Testis (tissue), 3 donors: ENCODE data around the gene RBBP8. TPM values are rescaled to one million over a fixed set of nuclear protein-coding genes. Genes with fewer than 3 reads are reported as not detected.

Experiments
- DNase-seq: peaks from one replicate; pipeline ENCODE4 v3.0.0-alpha.2; 2019
- H3K27ac ChIP-seq, 2 donors: fragments of 200-600 bp; sonication (generic); one replicate each; pipeline ENCODE4 v1.5.1; 2019
- H3K27me3 ChIP-seq: fragments of 200-600 bp; sonication (generic); one replicate; pipeline ENCODE4 v1.5.1; 2019
- H3K36me3 ChIP-seq: fragments of 200-600 bp; sonication (generic); one replicate; pipeline ENCODE4 v1.5.1; 2017; ENCODE audit warnings: low read depth; ENCODE audit errors: missing control alignments
- H3K4me1 ChIP-seq: fragments of 200-600 bp; sonication (generic); one replicate; pipeline ENCODE4 v1.5.1; 2019
- H3K4me3 ChIP-seq, 2 donors: fragments of 200-600 bp; sonication (generic); one replicate each; pipeline ENCODE4 v1.5.1; 2017 to 2019
- H3K9me3 ChIP-seq: fragments of 200-600 bp; sonication (generic); one replicate; pipeline ENCODE4 v1.5.1; 2017
- CTCF ChIP-seq, 3 experiments: fragments of 450-650 bp in 2 of 3; fragments of 200-600 bp in 1 of 3; sonication (generic) in 1 of 3; IDR thresholded peaks; one replicate each; pipeline ENCODE4 v1.5.1; 2016 to 2019; ENCODE audit warnings: antibody characterized with exemption in 3 of 3, mild to moderate bottlenecking in 2 of 3, moderate library complexity in 1 of 3
- POLR2A ChIP-seq: fragments of 450-650 bp; IDR thresholded peaks from one replicate; pipeline ENCODE4 v1.6.1; 2017; ENCODE audit warnings: antibody characterized with exemption, mild to moderate bottlenecking, moderate library complexity
- WGBS, 2 donors: methylation state at CpG; one replicate each; pipeline ENCODE4 v1.1.5; 2018; 5-methylcytosine and 5-hydroxymethylcytosine counted together
- intact Hi-C: fragments of 100-400 bp; cut with DNase I; formaldehyde crosslinking; loops from one replicate; pipeline ENCODE4 v1.15.1; 2023; ENCODE audit warnings: low total_unique reads
- polyA plus RNA-seq: library from polyadenylated mRNA; stranded (reverse); fragments of 350-450 nt; fragmentation: Illumina TruSeq; extraction: RNeasy Lipid Tissue Mini Kit (QIAGEN cat#74804); gene quantifications from one replicate; pipeline ENCODE4 v1.2.3, GENCODE V29; 2014; ENCODE audit warnings: low read depth, low replicate concordance; ENCODE audit not compliant: insufficient read depth
- total RNA-seq, 2 donors: library from RNA; depleted of rRNA; stranded (reverse); fragments of >200 nt; gene quantifications; one replicate each; pipeline ENCODE4 v1.2.3, GENCODE V29; 2016

The RBBP8 gene
- total and polyA plus RNA-seq, 3 donors from 2014 or later, result 24.7 to 76.4 (median 45.7) TPM

GRCh38 chr18:23069481-23069880, 136.4 kb downstream of the RBBP8 start:
- no peaks in the 10 kb centered on the region for H3K27me3 ChIP-seq
- no peak for DNase-seq
- no peak overlapping the region for H3K4me3 ChIP-seq
- H3K36me3 ChIP-seq, result no peaks in the 10 kb centered on the region
- H3K4me1 ChIP-seq, result no peaks in the 10 kb centered on the region
- 82 to 86% methylated on average over 10 of the region's 10 CpGs for WGBS, 2 donors
- no peaks in the 10 kb centered on the region for H3K9me3 ChIP-seq
- TF ChIP-seq POLR2A, result no peak
- no peak for TF ChIP-seq CTCF (IDR thresholded peaks at IDR 0.05)
- intact Hi-C loops, result no loop called here
- no peak overlapping the region for H3K27ac ChIP-seq

GRCh38 chr18:23069898-23070297, 136.8 kb downstream of the RBBP8 start:
- Histone ChIP-seq H3K9me3 (no peaks in the 10 kb centered on the region), H3K4me3 (no peak overlapping the region), H3K27me3 (no peaks in the 10 kb centered on the region), H3K4me1 (no peaks in the 10 kb centered on the region), H3K36me3 (no peaks in the 10 kb centered on the region), H3K27ac (no peak overlapping the region)
- intact Hi-C loops, result no loop called here
- no peak for DNase-seq
- 86 to 89% methylated on average over 1 of the region's 1 CpG for WGBS, 2 donors
- TF ChIP-seq CTCF (IDR thresholded peaks at IDR 0.05) (no peak), POLR2A (no peak)

- no peaks in the 10 kb centered on the region for H3K36me3 ChIP-seq
- H3K27me3 ChIP-seq, result no peaks in the 10 kb centered on the region
- 74 to 82% methylated on average over 5 of the region's 5 CpGs for WGBS, 2 donors
- no peaks in the 10 kb centered on the region for H3K4me1 ChIP-seq
- TF ChIP-seq POLR2A (no peak), CTCF (IDR thresholded peaks at IDR 0.05) (no peak)
- no peak overlapping the region for H3K27ac ChIP-seq
- no peaks in the 10 kb centered on the region for H3K9me3 ChIP-seq
- peak; percentile 43 for DNase-seq
- intact Hi-C loops, result no loop called here
- no peak overlapping the region for H3K4me3 ChIP-seq
Measured at GRCh38 chr18:23071285-23071684, 138.2 kb downstream of the RBBP8 start.

GRCh38 chr18:23072079-23072478, 139.0 kb downstream of the RBBP8 start:
- no peaks in the 10 kb centered on the region for H3K36me3 ChIP-seq
- WGBS, 2 donors, result 90 to 95% methylated on average over 9 of the region's 9 CpGs
- H3K4me1 ChIP-seq, result no peaks in the 10 kb centered on the region
- no peak for DNase-seq
- H3K27ac ChIP-seq, result no peak overlapping the region
- H3K27me3 ChIP-seq, result no peaks in the 10 kb centered on the region
- TF ChIP-seq CTCF (IDR thresholded peaks at IDR 0.05), result no peak
- no peak for TF ChIP-seq POLR2A
- no peak overlapping the region for H3K4me3 ChIP-seq
- intact Hi-C loops, result no loop called here
- no peaks in the 10 kb centered on the region for H3K9me3 ChIP-seq

- no peaks in the 10 kb centered on the region for H3K9me3 ChIP-seq
- 41 to 62% methylated on average over 8 of the region's 8 CpGs for WGBS, 2 donors
- H3K4me3 ChIP-seq, result no peak overlapping the region
- TF ChIP-seq CTCF (IDR thresholded peaks at IDR 0.05) (no peak), POLR2A (no peak)
- intact Hi-C loops, result no loop called here
- DNase-seq, result no peak
- no peaks in the 10 kb centered on the region for H3K36me3 ChIP-seq
- no peaks in the 10 kb centered on the region for H3K4me1 ChIP-seq
- H3K27me3 ChIP-seq, result no peaks in the 10 kb centered on the region
- H3K27ac ChIP-seq, result no peak overlapping the region
Measured at GRCh38 chr18:23073996-23074606, 141.0 kb downstream of the RBBP8 start.
